Stimulated activated CD4-positive, alpha-beta T cell treated with anti-CD3 and anti-CD28 coated beads, Interleukin-15, amount 100 ng/mL, for 48 hours (primary cell): ENCODE results near the gene KCNK7.

ENCODE experiments used
- DNase-seq, 2 donors: peaks; one replicate each; pipeline ENCODE4 v3.0.0-alpha.2; 2020; ENCODE audit warnings: low read depth in 2 of 2

Gene KCNK7

GRCh38 chr11:65611028-65611757 lies 15.6 kb upstream of the KCNK7 start:
- DNase-seq: no peak

- DNase-seq: no peak
These were observed 14.8 kb upstream of the KCNK7 start for GRCh38 chr11:65610404-65610803.

GRCh38 chr11:65609665-65610064 lies 14.1 kb upstream of the KCNK7 start:
- no peak for DNase-seq

GRCh38 chr11:65609229-65609628 lies 13.6 kb upstream of the KCNK7 start:
- no peak for DNase-seq

GRCh38 chr11:65607614-65608426 lies 12.2 kb upstream of the KCNK7 start:
- DNase-seq: no peak

GRCh38 chr11:65606876-65607613 lies 11.4 kb upstream of the KCNK7 start:
- DNase-seq: no peak

- no peak for DNase-seq
These were observed 8.7 kb upstream of the KCNK7 start for GRCh38 chr11:65604258-65604657.

- no peak for DNase-seq
These were observed 4.3 kb upstream of the KCNK7 start for GRCh38 chr11:65599955-65600246.

GRCh38 chr11:65599216-65599954 lies 3.8 kb upstream of the KCNK7 start:
- DNase-seq: no peak

GRCh38 chr11:65598258-65598699 lies 2.7 kb upstream of the KCNK7 start:
- no peak for DNase-seq

GRCh38 chr11:65596520-65596919 lies 920 bp upstream of the KCNK7 start:
- DNase-seq: no peak

GRCh38 chr11:65595131-65595530 lies 469 bp downstream of the KCNK7 start:
- DNase-seq: no peak

- DNase-seq: no peak
These were observed 1.8 kb downstream of the KCNK7 start for GRCh38 chr11:65593518-65594414.

GRCh38 chr11:65592858-65593517 lies 2.6 kb downstream of the KCNK7 start:
- no peak for DNase-seq

- no peak for DNase-seq
These were observed 3.4 kb downstream of the KCNK7 start for GRCh38 chr11:65591939-65592857.

- DNase-seq: no peak
These were observed 5.3 kb downstream of the KCNK7 start for GRCh38 chr11:65590240-65590738.

- no peak for DNase-seq
These were observed 6.0 kb downstream of the KCNK7 start for GRCh38 chr11:65589444-65590239.
